GM18507 (cell line): ENCODE results near the gene CTNNA2.

ENCODE experiments used
- DNase-seq: peaks from one replicate; pipeline ENCODE4 v3.0.0; 2011; ENCODE audit warnings: low read depth; ENCODE audit not compliant: insufficient read length; ENCODE audit errors: extremely low spot score
- FAIRE-seq: peaks from 2 replicates; lab custom pipeline; 2011; peaks lifted over from hg19 to GRCh38; lab: Jason Lieb, UNC

Gene CTNNA2

DNA sequence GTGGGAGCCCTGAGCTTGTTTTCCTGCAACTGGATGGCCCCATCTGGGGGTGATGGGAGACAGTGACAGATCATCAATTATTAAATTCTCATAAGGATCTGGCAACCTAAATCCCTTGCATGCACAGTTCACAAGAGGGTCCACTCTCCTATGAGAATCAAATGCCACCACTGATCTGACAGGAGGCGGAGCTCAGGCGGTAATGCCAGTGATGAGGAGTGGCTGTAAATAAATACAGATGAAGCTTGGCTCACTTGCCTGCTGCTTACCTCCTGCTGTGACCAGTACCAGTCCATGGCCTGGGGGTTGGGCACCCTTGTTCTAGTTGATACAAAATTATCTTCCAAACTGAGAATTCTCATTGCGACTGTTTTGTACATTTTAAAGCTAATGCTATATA is 258.6 kb downstream of the CTNNA2 start:
- FAIRE-seq (no peak), DNase-seq (no peak)

DNA sequence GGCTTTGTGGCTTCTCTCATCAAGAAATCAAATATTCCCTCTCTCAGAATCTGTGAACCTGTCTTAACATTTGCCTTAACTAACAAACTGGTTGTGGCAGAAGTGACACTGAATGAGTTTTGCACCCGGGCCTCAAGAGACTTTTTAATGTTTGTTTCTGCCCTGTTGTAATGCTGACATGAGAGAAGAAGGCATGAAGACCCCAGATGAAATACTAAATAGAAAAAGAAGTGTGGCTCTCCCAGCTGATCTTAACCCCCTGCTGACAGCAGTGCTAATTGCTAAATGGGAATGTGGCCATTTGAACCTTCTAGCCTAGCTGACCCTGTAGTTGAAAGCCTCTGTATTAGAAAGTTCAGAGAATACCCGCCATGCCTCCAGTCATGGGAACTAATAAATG is 261.2 kb downstream of the CTNNA2 start:
- FAIRE-seq (no peak), DNase-seq (no peak)

DNA sequence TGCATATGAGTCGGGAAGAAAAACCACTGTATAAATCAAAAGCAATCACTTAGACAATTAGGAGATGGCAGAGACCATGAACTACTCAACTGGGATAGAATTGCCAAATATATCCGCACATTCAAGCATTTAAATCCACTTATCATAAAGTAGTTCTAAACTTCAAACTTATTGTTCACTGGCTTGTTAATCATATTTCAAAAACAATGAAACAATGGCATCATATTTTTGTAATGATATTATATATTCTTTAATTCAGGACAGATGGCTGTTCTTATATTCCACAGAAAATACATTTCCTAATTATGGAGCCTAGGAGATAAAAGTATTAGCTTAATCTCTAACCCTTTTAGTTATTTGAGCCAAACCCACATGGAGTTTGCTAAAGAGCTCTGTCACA is 263.6 kb downstream of the CTNNA2 start:
- FAIRE-seq (no peak), DNase-seq (no peak)

DNA sequence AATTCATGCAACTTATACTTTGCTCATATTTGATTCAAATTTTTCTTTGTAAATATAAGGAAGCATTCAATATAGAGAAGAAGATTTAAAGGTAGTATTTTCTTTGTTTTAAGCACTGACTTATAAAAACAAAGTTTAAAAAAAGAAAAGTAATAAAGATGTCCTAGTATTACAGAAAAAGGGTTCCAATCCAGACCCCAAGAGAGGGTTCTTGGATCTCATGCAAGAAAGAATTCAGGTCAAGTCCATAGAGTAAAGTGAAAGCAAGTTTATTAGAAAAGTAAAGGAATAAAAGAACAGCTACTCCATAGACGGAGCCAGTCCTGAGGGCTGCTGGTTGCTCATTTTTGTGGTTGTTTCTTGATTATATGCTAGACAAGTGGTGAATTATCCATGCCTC is 267.9 kb downstream of the CTNNA2 start:
- no peak for DNase-seq
- no peak for FAIRE-seq

- no peak for DNase-seq
- FAIRE-seq, result no peak
Observed at GRCh38 chr2:79782576-79783452, 270.0 kb downstream of the CTNNA2 start.

DNA sequence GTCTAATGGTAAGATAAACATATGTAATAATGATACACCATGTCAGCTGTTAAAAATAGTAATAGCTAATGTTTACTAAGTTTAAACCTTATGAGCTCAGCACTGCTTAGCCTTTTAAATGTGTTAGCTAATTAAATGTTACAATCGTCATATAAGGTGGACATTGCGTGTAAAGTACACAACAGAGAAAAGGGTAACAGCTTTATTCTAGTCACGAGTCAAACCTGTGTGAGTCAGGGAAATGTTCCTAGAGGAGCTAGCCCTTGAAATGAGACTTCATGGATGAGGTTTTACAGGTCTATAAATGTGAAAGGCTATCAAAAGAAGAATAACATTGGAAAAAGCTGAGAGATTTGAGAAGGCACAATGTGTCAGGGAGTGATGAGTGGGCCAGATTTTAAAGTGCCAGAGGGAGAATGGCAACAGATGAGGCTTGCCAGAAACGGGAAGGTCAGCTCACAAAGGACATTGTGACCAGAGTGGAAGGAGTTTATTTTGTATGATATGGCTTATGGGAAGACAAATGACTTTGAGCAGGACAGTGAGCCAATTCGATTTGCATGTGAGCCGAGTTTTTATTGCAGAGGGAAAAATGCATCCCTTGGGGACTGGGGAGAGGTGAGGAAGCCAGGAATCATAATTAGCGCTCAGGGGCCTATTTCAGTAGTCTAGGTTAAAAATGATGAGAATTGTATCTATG is 276.3 kb downstream of the CTNNA2 start:
- no peak for FAIRE-seq
- DNase-seq, result no peak

DNA sequence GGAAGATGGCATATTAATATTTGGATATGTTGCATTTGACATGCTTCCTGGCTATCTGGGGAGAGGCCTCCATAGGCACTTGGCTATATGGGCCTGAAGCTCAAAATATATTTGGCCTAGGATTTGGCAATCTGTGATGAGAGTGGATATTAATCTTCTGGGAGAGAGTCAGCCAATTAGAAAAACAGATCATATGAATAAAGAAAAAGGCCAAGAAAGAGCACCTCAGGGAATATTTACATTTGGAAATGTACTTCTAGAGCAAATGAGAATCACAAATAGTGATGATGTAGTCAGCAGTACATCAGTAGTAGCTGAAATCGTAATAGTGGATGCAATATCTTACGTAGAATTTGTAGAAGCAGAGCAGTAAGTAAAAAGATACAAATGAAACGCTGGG is 277.0 kb downstream of the CTNNA2 start:
- no peak for DNase-seq
- FAIRE-seq, result no peak

- DNase-seq, result no peak
- FAIRE-seq, result no peak
Observed at GRCh38 chr2:79792090-79792489, 279.2 kb downstream of the CTNNA2 start.

GRCh38 chr2:79793006-79793405 is 280.2 kb downstream of the CTNNA2 start:
- FAIRE-seq, result no peak
- no peak for DNase-seq

DNA sequence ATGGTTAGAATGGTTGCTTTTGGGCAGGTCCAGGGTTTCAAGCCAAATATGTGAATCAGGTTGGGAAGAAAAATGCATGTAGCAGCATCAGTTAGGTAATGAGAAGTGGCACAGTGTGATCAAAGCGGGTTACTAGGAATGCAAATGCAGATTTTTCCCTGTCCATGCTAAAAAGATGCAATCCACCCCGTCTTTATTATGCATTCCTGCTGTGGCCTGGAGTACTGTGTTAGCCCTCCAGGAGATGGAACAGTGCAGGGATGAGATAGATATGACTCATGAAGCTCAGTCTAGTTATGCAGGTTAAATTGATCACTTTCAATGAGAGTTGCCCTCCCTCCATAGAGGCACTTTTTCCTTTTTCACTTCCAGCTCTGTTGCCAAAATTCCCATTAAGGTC is 283.8 kb downstream of the CTNNA2 start:
- no peak for DNase-seq
- FAIRE-seq, result no peak

DNA sequence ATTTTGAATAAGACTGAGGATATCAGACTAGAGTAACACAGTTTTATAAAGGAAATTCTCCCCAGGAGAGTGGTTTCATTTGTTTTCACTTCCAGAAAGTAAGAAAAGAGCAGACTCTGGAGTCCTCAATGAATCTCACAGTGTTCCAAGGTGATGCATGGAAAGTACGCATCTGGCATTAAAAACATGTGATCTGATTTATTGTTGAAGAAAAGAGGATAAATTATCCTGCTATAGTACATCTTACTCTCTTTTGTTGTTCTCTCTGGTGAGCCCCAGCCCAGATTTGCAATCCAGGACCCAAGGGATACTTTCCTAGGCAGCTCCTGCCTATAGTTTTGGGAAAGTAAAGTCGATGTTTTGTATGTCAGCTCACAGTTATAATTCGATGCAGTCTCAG is 285.9 kb downstream of the CTNNA2 start:
- no peak for DNase-seq
- FAIRE-seq, result no peak

GRCh38 chr2:79799729-79800128 is 286.9 kb downstream of the CTNNA2 start:
- no peak for FAIRE-seq
- no peak for DNase-seq

DNA sequence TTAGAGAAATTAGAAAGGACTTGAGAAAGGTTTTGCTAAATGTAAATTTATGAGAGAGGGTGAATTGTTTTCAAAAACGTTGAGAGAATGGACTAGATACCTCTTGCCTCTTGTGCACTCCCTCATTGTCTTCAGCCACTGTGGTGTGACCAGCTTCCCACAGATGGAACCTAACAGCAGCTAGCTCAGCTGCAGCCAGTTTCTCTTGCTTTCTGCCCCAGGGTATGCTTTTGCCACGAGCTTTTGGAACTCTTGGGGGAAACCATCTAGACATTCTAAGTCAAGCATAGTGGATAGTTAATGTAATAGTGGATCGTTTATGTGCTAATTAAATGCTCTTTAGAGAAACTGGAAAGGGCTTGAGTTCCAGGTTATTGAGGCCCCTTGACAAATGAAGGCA is 288.2 kb downstream of the CTNNA2 start:
- FAIRE-seq (no peak), DNase-seq (no peak)

DNA sequence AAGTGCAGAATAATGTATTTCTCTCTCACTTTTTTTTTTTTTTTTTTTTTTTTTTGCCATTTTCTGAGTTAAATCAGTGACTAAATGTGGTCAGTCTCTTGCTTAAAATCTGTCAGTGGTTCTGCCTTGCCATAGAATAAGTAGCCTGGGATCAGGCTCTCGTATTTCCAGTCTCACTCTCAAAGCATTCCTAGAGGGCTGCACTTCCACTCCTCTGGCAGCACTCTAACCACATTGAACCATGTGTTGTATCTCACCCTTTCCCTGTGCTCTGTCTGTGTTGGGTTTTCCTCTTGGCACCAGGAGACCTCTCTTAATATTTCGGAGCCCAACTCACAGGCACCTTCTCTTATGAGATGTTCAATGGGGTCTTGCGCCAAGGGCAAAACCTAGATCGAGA is 304.4 kb downstream of the CTNNA2 start:
- FAIRE-seq, result no peak
- no peak for DNase-seq

DNA sequence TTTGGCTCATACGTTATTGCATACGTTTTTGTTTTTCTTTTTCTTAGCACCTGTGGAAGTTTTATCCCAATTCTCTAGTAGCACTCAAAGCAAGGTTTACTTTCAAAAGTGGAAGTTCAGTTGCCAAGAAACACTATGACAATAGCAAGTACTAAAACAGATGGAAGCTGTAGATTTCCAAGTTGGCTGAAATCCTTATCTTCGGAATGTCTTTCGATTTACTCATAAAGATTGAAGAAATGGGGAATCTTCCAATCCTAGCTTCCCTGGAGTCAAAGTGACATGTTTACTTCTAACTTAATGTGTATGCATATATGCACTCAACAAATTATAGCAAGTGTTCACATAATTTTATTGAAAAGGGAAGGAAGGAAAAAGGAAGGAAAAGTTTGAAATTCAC is 307.4 kb downstream of the CTNNA2 start:
- FAIRE-seq, result no peak
- no peak for DNase-seq

DNA sequence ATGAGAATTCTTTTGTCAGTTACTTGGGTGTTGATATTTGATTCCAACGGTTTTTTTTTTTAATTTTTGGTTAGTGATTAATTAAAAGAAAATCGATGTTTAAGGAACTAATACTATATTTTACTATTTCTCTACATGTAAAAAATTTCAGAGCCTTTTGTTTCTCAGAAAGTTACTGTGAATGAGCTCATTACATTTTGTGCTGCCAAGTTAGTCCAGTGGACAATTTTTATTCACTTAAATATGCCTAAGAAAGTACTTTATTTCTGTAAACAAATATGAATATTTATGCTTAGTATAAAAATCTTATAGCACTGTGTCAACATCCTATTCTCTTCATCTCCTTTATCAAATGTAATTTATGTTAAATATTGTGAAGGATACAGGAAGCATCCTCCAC is 309.3 kb downstream of the CTNNA2 start:
- FAIRE-seq (no peak), DNase-seq (no peak)

DNA sequence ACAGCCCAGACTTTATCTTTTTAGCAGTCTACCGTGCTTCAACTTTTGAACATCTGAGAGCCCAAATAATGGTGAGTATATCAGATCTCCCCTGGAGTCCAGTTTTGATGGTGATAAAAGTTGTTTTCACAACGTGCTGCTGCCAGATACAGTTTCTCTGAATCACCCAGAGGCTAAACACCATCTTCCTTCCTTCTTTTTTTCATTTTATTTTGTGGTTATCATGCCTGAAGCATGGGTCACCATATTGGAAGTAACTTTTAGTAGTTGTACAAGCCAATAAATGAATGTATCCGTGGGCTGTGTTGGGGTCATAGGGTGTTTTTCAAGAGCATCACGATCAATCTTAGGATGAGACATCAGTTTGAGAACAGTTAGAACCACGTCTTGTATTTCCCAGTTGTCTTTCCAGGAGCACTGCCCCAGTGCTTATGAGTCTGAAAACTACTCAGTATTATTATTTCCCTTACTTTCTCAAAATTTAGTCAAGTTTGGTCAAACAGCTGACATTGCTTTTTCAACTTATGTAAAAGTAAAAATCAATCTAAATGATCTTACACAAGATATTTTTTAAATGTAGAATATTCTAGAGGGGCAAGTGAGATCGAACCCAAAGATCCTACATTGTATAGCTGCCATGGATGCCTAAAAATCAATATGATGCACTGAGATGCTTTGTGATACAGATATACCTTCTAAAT is 311.4 kb downstream of the CTNNA2 start:
- DNase-seq (no peak), FAIRE-seq (no peak)

DNA sequence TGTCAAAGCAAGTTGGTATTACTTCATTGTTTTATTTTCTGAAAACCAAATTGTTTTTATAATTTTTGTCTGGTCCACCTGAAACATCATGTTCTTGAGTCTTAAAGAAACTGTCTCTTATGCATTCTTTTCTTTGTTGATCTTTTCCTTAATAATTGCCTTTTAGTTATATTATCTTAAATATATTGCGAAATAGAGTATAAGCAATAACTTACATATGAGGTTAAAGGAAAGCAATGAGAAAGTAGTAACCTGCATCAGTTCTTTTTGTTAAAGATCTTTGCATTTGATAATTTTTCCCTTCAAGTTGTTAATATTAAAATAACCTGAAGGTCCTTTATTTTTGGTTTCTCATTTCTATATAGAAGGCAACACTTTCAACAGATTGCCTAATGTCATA is 315.0 kb downstream of the CTNNA2 start:
- no peak for FAIRE-seq
- DNase-seq, result no peak

DNA sequence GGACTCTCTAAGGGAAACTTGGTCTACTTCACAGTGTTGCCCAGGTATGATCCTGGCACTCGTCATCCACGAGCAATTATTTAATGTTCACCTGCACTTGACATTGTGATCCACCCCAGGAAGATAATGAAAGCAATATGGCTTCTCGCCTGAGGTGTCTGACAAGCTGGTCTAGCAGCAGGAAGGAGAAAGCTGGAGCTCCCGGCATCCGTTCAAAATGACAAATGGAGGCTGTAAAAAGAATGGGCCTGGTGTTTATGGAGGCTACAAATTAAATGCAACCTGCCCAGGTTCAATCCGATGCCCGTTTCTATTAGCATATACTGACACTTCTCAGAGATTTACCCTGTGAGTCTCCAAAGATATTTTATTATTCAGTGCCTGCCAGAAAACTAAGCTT is 317.6 kb downstream of the CTNNA2 start:
- FAIRE-seq (no peak), DNase-seq (no peak)

GRCh38 chr2:79831961-79832360 is 319.1 kb downstream of the CTNNA2 start:
- FAIRE-seq (no peak), DNase-seq (no peak)
